TTC549 (cell line): ENCODE results near the gene ORMDL2.
"Not testable (repeated sequence)": the region's sequence is repeated elsewhere in the genome, so short reads cannot be mapped to it uniquely, and the experiment has no call there.

ENCODE experiments used
- FAIRE-seq: peaks from 2 replicates; lab custom pipeline; 2012; peaks lifted over from hg19 to GRCh38; lab: Jason Lieb, UNC

Gene ORMDL2

DNA sequence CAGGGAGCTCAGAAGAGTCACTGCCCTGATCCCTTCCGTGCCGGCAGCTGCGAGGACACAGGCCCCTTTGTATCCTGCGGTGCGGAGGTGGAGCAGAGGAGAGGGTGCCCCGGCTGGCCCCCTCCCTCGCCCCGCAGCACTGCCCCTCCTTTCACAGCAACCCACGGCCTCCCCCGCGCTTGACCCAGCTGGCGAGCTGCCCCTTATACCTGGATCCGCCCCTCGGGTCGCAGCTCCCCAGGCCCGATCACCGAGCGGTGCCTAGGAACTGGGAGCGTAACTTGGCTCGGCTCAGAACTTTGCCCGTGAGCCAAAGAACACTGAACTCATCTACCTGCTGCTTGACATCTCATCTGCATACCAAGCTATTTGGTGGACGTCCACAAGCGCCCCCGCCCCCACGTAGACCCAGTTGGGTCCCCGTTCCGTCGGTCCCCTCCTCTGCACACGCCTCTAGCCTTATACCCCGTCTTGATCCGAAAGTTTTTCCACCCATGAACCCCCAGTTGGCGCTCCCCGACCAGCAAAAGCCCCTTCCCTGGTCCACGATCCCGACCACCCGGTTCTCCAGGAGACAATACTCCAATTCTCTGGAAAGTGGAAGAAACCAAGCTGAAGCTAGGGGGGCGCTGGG, 12.2 kb downstream of the ORMDL2 start:
- FAIRE-seq, result no peak

GRCh38 chr12:55830601-55831446, 13.0 kb downstream of the ORMDL2 start:
- no peak for FAIRE-seq

DNA sequence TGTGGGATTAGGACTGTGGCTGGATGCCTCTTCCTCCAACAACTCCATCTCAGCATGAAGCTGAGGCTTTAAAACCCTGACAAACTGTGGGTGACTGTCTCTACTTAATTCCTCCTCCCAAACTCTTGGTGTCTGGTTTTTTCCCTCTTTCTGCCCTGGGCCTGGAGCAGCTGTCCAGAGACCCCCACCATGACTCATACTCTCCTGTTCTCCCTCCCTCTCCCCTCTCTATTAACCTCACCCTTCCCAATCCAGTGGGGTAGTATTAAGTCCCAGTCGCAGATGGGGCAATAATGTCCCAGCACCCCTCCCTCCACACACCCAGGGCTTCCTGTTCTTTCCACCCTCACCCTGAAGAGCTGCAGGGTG, 13.6 kb downstream of the ORMDL2 start:
- FAIRE-seq, result no peak

DNA sequence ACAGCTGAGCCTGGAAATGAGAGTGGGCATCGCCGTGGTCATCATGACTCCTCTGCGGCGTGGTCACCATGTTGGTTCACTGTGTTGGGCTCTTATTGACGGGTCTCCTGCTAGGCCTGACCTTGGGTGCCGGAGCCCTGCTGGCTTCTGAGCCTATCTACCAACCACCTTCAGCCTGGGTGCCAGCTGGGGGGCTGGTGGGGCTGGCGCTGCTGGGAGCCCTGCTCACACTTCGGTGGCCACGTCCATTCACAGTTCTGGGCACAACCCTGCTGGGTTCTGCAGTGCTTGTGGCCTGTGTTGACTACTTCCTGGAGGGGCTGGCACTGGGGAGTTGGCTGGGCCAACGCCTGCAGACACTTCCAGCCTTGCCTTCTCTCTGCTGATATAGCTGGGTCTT, 15.2 kb downstream of the ORMDL2 start:
- no peak for FAIRE-seq

- not testable (repeated sequence) for FAIRE-seq
These were observed 16.6 kb downstream of the ORMDL2 start for GRCh38 chr12:55834400-55834799.

DNA sequence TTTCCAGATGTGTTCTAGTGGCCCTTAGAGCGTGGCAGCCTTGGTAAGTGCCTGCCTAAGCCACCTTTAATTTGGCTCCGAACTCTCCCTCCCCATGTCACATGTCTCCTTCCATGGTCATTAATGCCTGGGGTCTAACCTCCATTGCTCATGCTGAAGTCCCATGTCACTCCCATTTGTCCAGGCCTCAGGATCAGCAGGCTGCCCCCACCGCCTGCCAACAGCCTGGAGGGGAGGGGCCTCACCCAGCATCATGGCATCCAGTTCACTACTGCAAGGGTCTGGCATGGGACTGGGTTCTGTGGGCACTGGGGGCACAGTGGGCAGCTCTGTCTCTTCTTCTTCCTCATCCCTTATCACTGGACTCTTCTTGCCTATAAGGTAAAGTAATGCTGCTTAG, 20.5 kb downstream of the ORMDL2 start:
- FAIRE-seq, result no peak

DNA sequence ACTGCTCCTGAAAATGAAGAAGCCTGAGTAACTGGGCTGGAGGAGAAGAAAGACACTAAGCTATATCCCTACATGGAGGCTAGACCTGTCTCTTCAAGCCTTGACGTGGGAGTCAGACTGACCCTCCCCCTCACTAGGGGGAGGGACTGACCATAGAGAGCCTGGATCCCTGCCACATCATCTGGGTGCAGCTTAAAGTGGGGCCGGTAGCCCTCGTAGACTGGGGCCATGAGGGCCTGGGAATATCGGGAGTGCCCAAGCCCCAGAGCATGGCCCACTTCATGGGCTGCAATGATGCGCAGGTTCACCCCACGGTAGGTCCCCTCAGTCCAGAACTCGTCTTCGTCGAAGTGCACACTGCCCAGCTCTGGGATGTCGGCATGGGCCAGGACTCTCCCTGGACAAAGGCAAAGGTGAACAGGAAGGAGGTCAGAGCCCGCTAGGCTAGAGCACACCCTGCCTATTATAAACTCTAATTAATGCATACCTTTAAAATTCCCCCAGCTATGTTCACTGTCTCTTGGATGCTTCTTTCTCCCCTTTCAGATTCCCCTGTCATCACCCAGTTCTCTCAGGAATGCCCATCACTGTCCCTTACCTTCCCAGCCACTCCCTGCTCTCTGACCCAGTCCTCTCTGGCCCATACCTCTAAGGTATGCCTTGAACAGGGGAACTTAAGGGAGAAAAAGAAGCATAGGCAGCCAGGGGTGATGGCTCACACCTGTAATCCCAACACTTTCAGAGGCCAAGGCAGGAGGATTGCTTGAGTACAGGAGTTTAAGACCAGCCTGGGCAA, 21.7 kb downstream of the ORMDL2 start:
- FAIRE-seq, result no peak

- FAIRE-seq, result no peak
These were observed 22.9 kb downstream of the ORMDL2 start for GRCh38 chr12:55840581-55841351.

GRCh38 chr12:55842681-55843429, 25.0 kb downstream of the ORMDL2 start, which contains the start of gene MMP19:
TSS of gene MMP19 (minus strand) at chr12:55842936. CDS start at chr12:55842830, 106 bp downstream.
- no peak for FAIRE-seq

DNA sequence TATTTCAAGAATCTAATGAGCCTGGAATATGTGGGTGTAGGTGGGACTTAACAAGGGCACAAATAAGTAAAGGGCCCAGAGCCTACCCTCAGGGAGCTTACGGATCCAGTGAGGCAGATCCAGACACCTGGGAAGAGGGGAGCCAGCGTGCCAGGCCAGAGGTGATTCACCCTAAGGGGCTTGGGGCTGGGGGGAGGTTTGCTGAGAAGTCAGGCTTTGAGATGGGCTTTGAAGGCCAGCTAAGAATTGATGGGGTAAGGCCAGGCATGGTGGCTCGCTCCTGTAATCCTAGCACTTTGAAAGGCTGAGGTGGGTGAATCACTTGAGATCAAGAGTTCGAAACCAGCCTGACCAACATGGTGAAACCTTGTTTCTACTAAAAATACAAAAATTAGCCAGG, 25.6 kb downstream of the ORMDL2 start:
- no peak for FAIRE-seq

DNA sequence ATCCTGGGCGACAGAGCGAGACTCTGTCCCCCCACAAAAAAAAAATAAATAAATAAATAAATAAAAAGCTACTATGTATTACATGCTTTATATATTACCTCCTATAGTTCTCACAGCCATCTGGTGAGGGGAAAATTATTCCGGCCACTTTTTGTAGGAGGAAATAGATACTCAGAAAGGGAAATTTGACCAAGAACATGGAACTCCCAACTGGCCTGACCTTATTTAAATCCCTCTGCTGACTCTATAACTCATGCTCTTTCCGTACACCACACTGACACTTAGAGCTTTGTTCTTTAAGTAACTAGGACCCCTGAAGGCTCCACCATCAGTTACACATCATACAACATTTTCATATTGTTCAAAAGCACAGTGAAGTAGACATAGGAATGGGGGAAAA, 27.1 kb downstream of the ORMDL2 start:
- FAIRE-seq, result no peak

DNA sequence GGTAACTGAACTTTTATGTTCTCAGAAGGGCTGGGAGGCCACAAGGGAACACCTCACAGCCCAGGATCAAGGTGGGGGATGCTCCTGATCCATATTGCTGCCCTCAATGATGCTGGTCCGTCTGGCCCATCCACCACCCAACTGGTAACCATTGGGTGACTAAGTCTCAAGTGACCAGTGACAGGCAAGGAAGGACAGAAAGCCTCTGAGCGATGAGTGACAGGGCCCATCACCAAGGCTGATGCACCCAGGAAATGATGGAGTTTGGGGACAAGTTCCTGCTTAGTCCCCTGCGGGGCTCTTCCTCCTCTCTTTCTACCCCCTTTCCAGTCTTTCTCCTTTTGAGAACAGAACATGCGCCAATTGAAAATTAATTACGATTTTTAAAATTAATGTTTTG, 27.5 kb downstream of the ORMDL2 start:
- FAIRE-seq, result no peak

GRCh38 chr12:55845785-55846496, 28.1 kb downstream of the ORMDL2 start:
- FAIRE-seq, result no peak

GRCh38 chr12:55847033-55847432, 29.2 kb downstream of the ORMDL2 start:
- no peak for FAIRE-seq

- no peak for FAIRE-seq
These were observed 29.9 kb downstream of the ORMDL2 start for GRCh38 chr12:55847603-55848291.

- FAIRE-seq, result no peak
These were observed 31.9 kb downstream of the ORMDL2 start for GRCh38 chr12:55849616-55850343.

GRCh38 chr12:55850401-55850800, 32.6 kb downstream of the ORMDL2 start:
- FAIRE-seq, result no peak

- FAIRE-seq, result no peak
These were observed 33.1 kb downstream of the ORMDL2 start for GRCh38 chr12:55850893-55851292.

- FAIRE-seq, result no peak
These were observed 34.9 kb downstream of the ORMDL2 start for GRCh38 chr12:55852740-55853139.
